Panc1 (cell line): Measurements from ENCODE around the gene TXNL1.

Experiments
- CTCF ChIP-seq: fragments of 450-650 bp; IDR thresholded peaks from 2 replicates; pipeline ENCODE4 v1.5.1; 2017; ENCODE audit warnings: mild to moderate bottlenecking
- POLR2AphosphoS5 ChIP-seq: IDR thresholded peaks from 2 replicates; pipeline ENCODE4 v1.6.1; 2012; ENCODE audit warnings: mild to moderate bottlenecking, low read depth, low read length, moderate library complexity
- REST ChIP-seq, 2 experiments: IDR thresholded peaks; 2 replicates each; pipeline ENCODE4 v1.6.1; 2011 to 2012; ENCODE audit warnings: low read depth in 2 of 2, control low read depth in 1 of 2, low read length in 1 of 2, mild to moderate bottlenecking in 1 of 2, moderate library complexity in 1 of 2; ENCODE audit not compliant: insufficient read depth in 1 of 2
- TCF7L2 ChIP-seq: IDR thresholded peaks from 2 replicates; pipeline ENCODE4 v1.6.1; 2011; ENCODE audit warnings: mild to moderate bottlenecking, low read depth, low read length, inconsistent platforms

GRCh38 chr18:56565046-56565445, 73.3 kb downstream of the TXNL1 start:
- no peak for TF ChIP-seq POLR2AphosphoS5
- no peak for TF ChIP-seq CTCF
- TF ChIP-seq TCF7L2 = no peak
- TF ChIP-seq REST (IDR thresholded peaks at IDR 0.05; ENCODE audit: insufficient read depth in 1 of 2, low read depth in 2 of 2, low read length in 1 of 2) = no peak
